Mesothelial cell of epicardium (in vitro differentiated cells): ENCODE results near the gene SYT14. TPM values are rescaled to one million over a fixed set of nuclear protein-coding genes. Genes with fewer than 3 reads are reported as not detected.
"Not testable (repeated sequence)": the region's sequence is repeated elsewhere in the genome, so short reads cannot be mapped to it uniquely, and the experiment has no call there.

Experiments used
- DNase-seq, 2 experiments: peaks; one replicate each; pipeline ENCODE4 v3.0.0; 2021; ENCODE audit warnings: low spot score in 2 of 2; ENCODE audit not compliant: unreplicated experiment in 2 of 2
- H3K27ac Mint-ChIP-seq: 2 replicates; pipeline ENCODE4 v1.8.0; 2021; ENCODE audit warnings: mixed read lengths
- H3K27me3 Mint-ChIP-seq: 2 replicates; pipeline ENCODE4 v1.8.0; 2021; ENCODE audit warnings: low read depth, mixed read lengths
- H3K36me3 Mint-ChIP-seq: 2 replicates; pipeline ENCODE4 v1.8.0; 2021; ENCODE audit warnings: mixed read lengths
- H3K4me1 Mint-ChIP-seq: 2 replicates; pipeline ENCODE4 v1.8.0; 2021; ENCODE audit warnings: mixed read lengths
- H3K4me3 Mint-ChIP-seq: 2 replicates; pipeline ENCODE4 v1.8.0; 2021; ENCODE audit warnings: mild to moderate bottlenecking, moderate library complexity, mixed read lengths
- H3K9me3 Mint-ChIP-seq: 2 replicates; pipeline ENCODE4 v1.8.0; 2021; ENCODE audit warnings: mixed read lengths
- CTCF ChIP-seq: fragments of 200-600 bp; sonication (generic); IDR thresholded peaks from one replicate; pipeline ENCODE4 v1.5.0; 2021; ENCODE audit warnings: antibody characterized with exemption; ENCODE audit not compliant: unreplicated experiment
- total RNA-seq: library from RNA; stranded (reverse); gene quantifications from 3 replicates; pipeline ENCODE4 v1.2.1, GENCODE V29; 2021

SYT14 gene
- total RNA-seq, 1 donor from 2014 or later: 1.1 TPM

GRCh38 chr1:209956116-209956515 is 18.1 kb downstream of the SYT14 start:
- Mint-ChIP-seq H3K9me3 (peaks cover 6% of the 10 kb centered on the region), H3K27ac (no peak overlapping the region), H3K4me1 (no peaks in the 10 kb centered on the region), H3K36me3 (no peaks in the 10 kb centered on the region), H3K27me3 (peaks cover 23% of the 10 kb centered on the region), H3K4me3 (no peak overlapping the region)
- no peak for TF ChIP-seq CTCF
- no peak for DNase-seq

- TF ChIP-seq CTCF: no peak
- H3K27me3 Mint-ChIP-seq: peaks cover 21% of the 10 kb centered on the region
- H3K9me3 Mint-ChIP-seq: peaks cover 6% of the 10 kb centered on the region
- no peaks in the 10 kb centered on the region for H3K36me3 Mint-ChIP-seq
- H3K4me1 Mint-ChIP-seq: no peaks in the 10 kb centered on the region
- DNase-seq: no peak
- H3K4me3 Mint-ChIP-seq: no peak overlapping the region
- no peak overlapping the region for H3K27ac Mint-ChIP-seq
Measured at GRCh38 chr1:209959623-209960022, 21.6 kb downstream of the SYT14 start.

GRCh38 chr1:209960926-209961325 is 22.9 kb downstream of the SYT14 start:
- Mint-ChIP-seq H3K4me3 (no peak overlapping the region), H3K27ac (no peak overlapping the region), H3K27me3 (peaks cover 17% of the 10 kb centered on the region), H3K4me1 (no peaks in the 10 kb centered on the region), H3K36me3 (no peaks in the 10 kb centered on the region), H3K9me3 (no peaks in the 10 kb centered on the region)
- DNase-seq: no peak
- no peak for TF ChIP-seq CTCF

- H3K27ac Mint-ChIP-seq: no peak overlapping the region
- no peak overlapping the region for H3K4me3 Mint-ChIP-seq
- H3K4me1 Mint-ChIP-seq: no peaks in the 10 kb centered on the region
- H3K9me3 Mint-ChIP-seq: no peaks in the 10 kb centered on the region
- DNase-seq: no peak
- H3K27me3 Mint-ChIP-seq: peaks cover 15% of the 10 kb centered on the region
- H3K36me3 Mint-ChIP-seq: no peaks in the 10 kb centered on the region
- TF ChIP-seq CTCF: no peak
Measured at GRCh38 chr1:209962388-209962787, 24.4 kb downstream of the SYT14 start.

- no peak for TF ChIP-seq CTCF
- Mint-ChIP-seq H3K4me1 (no peaks in the 10 kb centered on the region), H3K27me3 (peaks cover 13% of the 10 kb centered on the region), H3K9me3 (no peaks in the 10 kb centered on the region), H3K4me3 (no peak overlapping the region), H3K36me3 (no peaks in the 10 kb centered on the region), H3K27ac (no peak overlapping the region)
- no peak for DNase-seq
Measured at GRCh38 chr1:209962856-209963255, 24.8 kb downstream of the SYT14 start.

GRCh38 chr1:209965996-209966395 is 28.0 kb downstream of the SYT14 start:
- Mint-ChIP-seq H3K9me3 (peaks cover 7% of the 10 kb centered on the region), H3K27me3 (peaks cover 11% of the 10 kb centered on the region), H3K27ac (no peak overlapping the region), H3K36me3 (no peaks in the 10 kb centered on the region), H3K4me3 (no peak overlapping the region), H3K4me1 (no peaks in the 10 kb centered on the region)
- TF ChIP-seq CTCF: no peak
- no peak for DNase-seq

GRCh38 chr1:209978721-209979120 is 40.7 kb downstream of the SYT14 start:
- H3K27ac Mint-ChIP-seq, H3K9me3 Mint-ChIP-seq, H3K36me3 Mint-ChIP-seq, DNase-seq, H3K4me1 Mint-ChIP-seq, H3K4me3 Mint-ChIP-seq: not testable (repeated sequence)
- peaks cover 12% of the 10 kb centered on the region for H3K27me3 Mint-ChIP-seq
